Gastroesophageal sphincter (tissue), 4 donors: ENCODE results near the gene ZNF726. TPM values are rescaled to one million over a fixed set of nuclear protein-coding genes. Genes with fewer than 3 reads are reported as not detected.

Experiments
- ATAC-seq: fragments of 150-250 bp; one replicate; pipeline ENCODE4 v1.9.1; 2016; ENCODE audit warnings: mild to moderate bottlenecking, moderate library complexity
- H3K27ac ChIP-seq, 4 donors: fragments of 200-600 bp; sonication (generic) in 3 of 4; 1 replicate in 3 of 4; 2 replicates in 1 of 4; pipeline ENCODE4 v1.5.1; 2016 to 2019
- H3K27me3 ChIP-seq: fragments of 200-600 bp; sonication (generic); one replicate; pipeline ENCODE4 v1.5.1; 2019
- H3K36me3 ChIP-seq, 2 donors: fragments of 200-600 bp; sonication (generic); one replicate each; pipeline ENCODE4 v1.5.1; 2019; ENCODE audit warnings: control low read depth in 1 of 2
- H3K4me1 ChIP-seq, 3 donors: fragments of 200-600 bp; sonication (generic); 1 replicate in 2 of 3; 2 replicates in 1 of 3; pipeline ENCODE4 v1.5.1; 2016 to 2019; ENCODE audit warnings: control low read depth in 2 of 3
- H3K4me3 ChIP-seq, 2 donors: fragments of 200-600 bp; sonication (generic); one replicate each; pipeline ENCODE4 v1.5.1; 2019; ENCODE audit warnings: mild to moderate bottlenecking in 1 of 2, moderate library complexity in 1 of 2
- H3K9me3 ChIP-seq, 3 donors: fragments of 200-600 bp; sonication (generic); one replicate each; pipeline ENCODE4 v1.5.1; 2017 to 2019; ENCODE audit warnings: control low read depth in 2 of 3
- CTCF ChIP-seq, 4 experiments: fragments of 200-600 bp in 2 of 4; fragments of 450-650 bp in 2 of 4; sonication (generic) in 1 of 4; IDR thresholded peaks; one replicate each; pipeline ENCODE4 v1.5.1; 2017 to 2019; ENCODE audit warnings: antibody characterized with exemption in 4 of 4, mild to moderate bottlenecking in 2 of 4, moderate library complexity in 2 of 4
- EP300 ChIP-seq: sonication (generic); formaldehyde crosslinking; IDR thresholded peaks from one replicate; pipeline ENCODE4 v1.6.1; 2017; ENCODE audit warnings: antibody characterized with exemption, mild to moderate bottlenecking
- POLR2A ChIP-seq, 2 donors: fragments of 450-650 bp; IDR thresholded peaks; one replicate each; pipeline ENCODE4 v1.6.1; 2017; ENCODE audit warnings: antibody characterized with exemption in 2 of 2, mild to moderate bottlenecking in 2 of 2, moderate library complexity in 1 of 2
- POLR2AphosphoS5 ChIP-seq: sonication (generic); formaldehyde crosslinking; IDR thresholded peaks from one replicate; pipeline ENCODE4 v1.6.1; 2017; ENCODE audit warnings: antibody characterized with exemption
- WGBS, 2 donors: methylation state at CpG; one replicate each; pipeline ENCODE4 v1.1.5; 2018; ENCODE audit warnings: low coverage in 1 of 2; 5-methylcytosine and 5-hydroxymethylcytosine counted together
- total RNA-seq, 4 donors: library from RNA; depleted of rRNA; stranded (reverse); fragments of >200 nt; gene quantifications; one replicate each; pipeline ENCODE4 v1.1.0, GENCODE V29; 2016

Gene ZNF726
- total RNA-seq, 4 donors from 2014 or later = 0.27 to 1.6 (median 0.35) TPM; not detected in 1

DNA sequence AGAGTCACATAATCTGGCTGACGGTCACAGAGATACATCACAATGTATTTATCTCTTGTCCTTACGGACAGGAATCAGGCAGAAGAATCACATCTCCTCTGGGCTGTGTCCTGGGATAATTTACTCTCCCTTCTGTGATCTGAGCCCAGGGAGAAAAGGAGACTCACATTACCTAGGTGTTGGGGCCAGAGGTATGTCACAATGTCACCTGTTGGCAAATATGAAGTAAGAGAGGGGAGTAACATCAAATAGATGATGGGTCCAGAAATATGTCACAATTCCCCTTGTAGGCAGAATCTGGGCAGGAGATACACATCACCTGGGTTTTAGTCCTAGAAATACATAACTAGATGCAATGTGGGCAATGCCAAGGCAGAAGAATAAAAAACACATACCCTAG, 67.2 kb downstream of the ZNF726 start:
- no peaks in the 10 kb centered on the region for H3K9me3 ChIP-seq
- no peaks in the 10 kb centered on the region for H3K4me1 ChIP-seq
- no peak for ATAC-seq
- no peak overlapping the region for H3K27ac ChIP-seq
- H3K27me3 ChIP-seq = no peaks in the 10 kb centered on the region
- WGBS, 2 donors = 72 to 77% methylated on average over 2 of the region's 2 CpGs
- H3K4me3 ChIP-seq = no peak overlapping the region
- H3K36me3 ChIP-seq = no peaks in the 10 kb centered on the region
- no peak for TF ChIP-seq POLR2AphosphoS5
- no peak for TF ChIP-seq POLR2A (IDR thresholded peaks at IDR 0.05)

GRCh38 chr19:23983406-23983805, 68.7 kb downstream of the ZNF726 start:
- Histone ChIP-seq H3K4me1 (no peaks in the 10 kb centered on the region), H3K27ac (no peak overlapping the region), H3K9me3 (no peaks in the 10 kb centered on the region), H3K4me3 (no peak overlapping the region), H3K27me3 (no peaks in the 10 kb centered on the region), H3K36me3 (no peaks in the 10 kb centered on the region)
- WGBS, 2 donors = 14 to 36% methylated on average over 1 of the region's 1 CpG
- TF ChIP-seq POLR2A (IDR thresholded peaks at IDR 0.05) (no peak), EP300 (no peak), CTCF (IDR thresholded peaks at IDR 0.05) (no peak), POLR2AphosphoS5 (no peak)
- no peak for ATAC-seq

Other genes starting within 250 kb of the ZNF726 start
- 10 to 100 TPM in 1 of 4 donors, 1 to 10 TPM in 3; 3.0 to 14.0 (median 4.9) TPM for gene ZNF675, start 227.7 kb upstream of the ZNF726 start, total RNA-seq
- gene ZNF681, start 156.0 kb upstream of the ZNF726 start, total RNA-seq = 1 to 10 TPM in 2 of 4 donors, under 1 TPM in 2; 0.78 to 1.7 (median 0.92) TPM
- gene ZNF254, start 172.3 kb downstream of the ZNF726 start, total RNA-seq = 10 to 100 TPM; 10.0 to 22.6 (median 13.5) TPM